Measurements from ENCODE around the gene AK9.
A peak's percentile ranks its signal among the peaks of the same experiment; 100 is the strongest.

Gene AK9

DNA sequence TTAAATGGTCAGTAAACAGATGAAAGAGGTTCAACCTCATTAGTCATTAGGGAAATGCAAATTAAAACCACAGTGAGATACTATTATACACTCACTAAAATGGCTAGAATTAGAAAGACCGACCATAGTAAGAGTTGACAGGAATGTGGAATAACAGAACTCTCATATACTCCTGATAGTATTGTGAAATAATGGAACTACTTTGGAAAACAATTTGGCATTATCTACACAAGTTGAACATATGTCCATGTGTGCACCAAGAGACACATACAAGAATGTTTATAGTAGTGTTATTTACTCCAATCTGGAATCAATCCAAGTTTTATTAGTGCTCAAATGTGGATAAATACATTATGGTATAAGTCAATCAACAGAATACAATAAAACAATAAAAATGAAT is 59.6 kb downstream of the AK9 start:
- H3K27me3 ChIP-seq (ENCODE audit: insufficient read depth, low read length, poor library complexity, severe bottlenecking), result no peaks in the 10 kb centered on the region
- no peak overlapping the region for H2AFZ ChIP-seq (ENCODE audit: low read length)
- no peaks in the 10 kb centered on the region for H3K36me3 ChIP-seq (ENCODE audit: insufficient read depth, low read length)
- H3K4me1 ChIP-seq (ENCODE audit: insufficient read depth, low read length, poor library complexity, severe bottlenecking), result peaks cover 11% of the 10 kb centered on the region
- no peak overlapping the region for H3K9ac ChIP-seq (ENCODE audit: low read depth, low read length, poor library complexity, severe bottlenecking)
- TF ChIP-seq, protein P1, sequence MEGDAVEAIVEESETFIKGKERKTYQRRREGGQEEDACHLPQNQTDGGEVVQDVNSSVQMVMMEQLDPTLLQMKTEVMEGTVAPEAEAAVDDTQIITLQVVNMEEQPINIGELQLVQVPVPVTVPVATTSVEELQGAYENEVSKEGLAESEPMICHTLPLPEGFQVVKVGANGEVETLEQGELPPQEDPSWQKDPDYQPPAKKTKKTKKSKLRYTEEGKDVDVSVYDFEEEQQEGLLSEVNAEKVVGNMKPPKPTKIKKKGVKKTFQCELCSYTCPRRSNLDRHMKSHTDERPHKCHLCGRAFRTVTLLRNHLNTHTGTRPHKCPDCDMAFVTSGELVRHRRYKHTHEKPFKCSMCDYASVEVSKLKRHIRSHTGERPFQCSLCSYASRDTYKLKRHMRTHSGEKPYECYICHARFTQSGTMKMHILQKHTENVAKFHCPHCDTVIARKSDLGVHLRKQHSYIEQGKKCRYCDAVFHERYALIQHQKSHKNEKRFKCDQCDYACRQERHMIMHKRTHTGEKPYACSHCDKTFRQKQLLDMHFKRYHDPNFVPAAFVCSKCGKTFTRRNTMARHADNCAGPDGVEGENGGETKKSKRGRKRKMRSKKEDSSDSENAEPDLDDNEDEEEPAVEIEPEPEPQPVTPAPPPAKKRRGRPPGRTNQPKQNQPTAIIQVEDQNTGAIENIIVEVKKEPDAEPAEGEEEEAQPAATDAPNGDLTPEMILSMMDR (conservative IDR thresholded peaks at IDR 0.05; ENCODE audit: low read length), result no peak
- TF ChIP-seq EZH2phosphoT487 (IDR thresholded peaks at IDR 0.05; ENCODE audit: borderline replicate concordance), result no peak
- H3K9me3 ChIP-seq (ENCODE audit: insufficient read depth, low read depth, low read length), result 0 out of 2 replicates have a peak, but pooled peaks cover 5% of the 10 kb centered on the region
- H3K4me2 ChIP-seq (ENCODE audit: low read depth, low read length, poor library complexity, severe bottlenecking), result no peak overlapping the region
- H4K20me1 ChIP-seq (ENCODE audit: insufficient read depth, low read length, poor library complexity, severe bottlenecking), result no peaks in the 10 kb centered on the region
- no peaks in the 10 kb centered on the region for H3K9me2 ChIP-seq (replicated peaks; ENCODE audit: low read depth, low read length)
- H3F3A ChIP-seq (ENCODE audit: low read depth), result no peaks in the 10 kb centered on the region
- no peaks in the 10 kb centered on the region for H3K79me2 ChIP-seq (ENCODE audit: insufficient read depth, low read length)
- H3K4me3 ChIP-seq (ENCODE audit: low read length, poor library complexity, severe bottlenecking), result no peak overlapping the region

DNA sequence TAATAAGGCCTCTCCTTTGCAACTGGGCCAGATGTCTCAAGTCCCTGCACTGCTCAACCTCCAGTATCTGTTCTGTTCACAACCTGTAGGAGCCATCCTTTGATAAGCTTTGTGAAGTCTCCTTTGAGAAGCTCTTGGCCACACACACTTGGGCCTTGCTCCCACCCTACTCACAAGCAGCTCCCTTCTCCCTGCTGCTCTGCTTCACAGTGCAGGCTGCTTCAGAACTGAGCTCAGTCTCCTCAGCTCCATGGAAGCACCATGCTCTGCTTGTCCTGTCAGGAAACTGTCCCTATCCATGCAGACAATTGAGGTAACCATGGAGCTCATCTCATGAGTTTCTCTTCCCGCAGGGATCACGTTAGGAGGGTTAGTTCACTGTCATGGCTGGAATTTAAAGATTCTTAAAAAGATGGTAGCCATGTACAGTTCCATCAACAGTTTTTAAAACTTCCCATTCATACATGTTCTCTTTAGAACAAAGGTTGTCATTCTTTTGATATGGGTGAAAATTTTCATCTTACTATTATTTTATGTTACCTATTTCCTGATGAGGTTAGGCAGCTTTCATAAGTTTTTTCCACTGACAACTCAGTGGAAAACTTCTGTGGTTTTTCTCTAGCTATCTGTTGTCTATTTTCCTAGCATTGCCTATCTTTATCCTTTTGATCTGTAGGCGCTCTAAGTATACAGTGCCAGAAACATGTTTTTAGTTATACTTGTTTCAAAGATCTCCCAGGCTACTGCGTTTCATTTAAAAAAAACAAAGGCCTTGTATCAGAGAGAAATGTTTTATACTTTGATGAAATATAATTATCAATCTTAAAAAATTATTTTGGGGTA is 62.6 kb downstream of the AK9 start:
- Histone ChIP-seq H3F3A (ENCODE audit: low read depth) (no peaks in the 10 kb centered on the region), H3K36me3 (ENCODE audit: insufficient read depth, low read length) (no peaks in the 10 kb centered on the region), H3K4me1 (ENCODE audit: insufficient read depth, low read length, poor library complexity, severe bottlenecking) (peaks cover 11% of the 10 kb centered on the region), H3K4me2 (ENCODE audit: low read depth, low read length, poor library complexity, severe bottlenecking) (peak overlapping the region; percentile 41), H3K79me2 (ENCODE audit: insufficient read depth, low read length) (no peaks in the 10 kb centered on the region), H3K27me3 (ENCODE audit: insufficient read depth, low read length, poor library complexity, severe bottlenecking) (no peaks in the 10 kb centered on the region), H3K9me2 (replicated peaks; ENCODE audit: low read depth, low read length) (no peaks in the 10 kb centered on the region), H4K20me1 (ENCODE audit: insufficient read depth, low read length, poor library complexity, severe bottlenecking) (no peaks in the 10 kb centered on the region), H3K9me3 (ENCODE audit: insufficient read depth, low read depth, low read length) (peaks cover 15% of the 10 kb centered on the region; the same call in 1 of the 2 replicates), H3K4me3 (ENCODE audit: low read length, poor library complexity, severe bottlenecking) (no peak overlapping the region), H3K9ac (ENCODE audit: low read depth, low read length, poor library complexity, severe bottlenecking) (no peak overlapping the region), H2AFZ (ENCODE audit: low read length) (no peak overlapping the region)
- TF ChIP-seq, protein P1 (conservative IDR thresholded peaks at IDR 0.05; ENCODE audit: low read length), result no peak
- no peak for TF ChIP-seq EZH2phosphoT487 (IDR thresholded peaks at IDR 0.05; ENCODE audit: borderline replicate concordance)

DNA sequence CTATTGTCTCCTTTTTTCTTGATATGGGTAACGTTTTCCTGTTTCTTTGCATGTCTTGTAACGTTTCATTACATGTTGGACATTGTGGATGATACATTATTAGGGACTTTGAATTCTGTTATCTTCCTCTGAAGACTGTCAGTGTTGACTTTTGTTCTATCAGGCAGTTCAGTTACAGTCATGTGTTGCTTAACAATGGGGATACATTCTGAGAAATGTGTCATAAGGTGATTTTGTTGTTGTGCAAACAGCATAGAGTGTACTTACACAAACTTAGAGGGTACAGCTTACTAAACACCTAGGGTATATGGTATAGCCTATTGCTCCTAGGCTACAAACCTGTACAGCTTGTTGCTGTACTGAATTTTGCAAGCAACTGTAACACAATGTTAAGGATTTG is 64.7 kb downstream of the AK9 start:
- Histone ChIP-seq H3K9ac (ENCODE audit: low read depth, low read length, poor library complexity, severe bottlenecking) (no peak overlapping the region), H2AFZ (ENCODE audit: low read length) (no peak overlapping the region), H3K27me3 (ENCODE audit: insufficient read depth, low read length, poor library complexity, severe bottlenecking) (no peaks in the 10 kb centered on the region), H3K9me3 (ENCODE audit: insufficient read depth, low read depth, low read length) (peaks cover 12% of the 10 kb centered on the region; the same call in 1 of the 2 replicates), H3K4me2 (ENCODE audit: low read depth, low read length, poor library complexity, severe bottlenecking) (no peak overlapping the region), H3K4me3 (ENCODE audit: low read length, poor library complexity, severe bottlenecking) (no peak overlapping the region), H4K20me1 (ENCODE audit: insufficient read depth, low read length, poor library complexity, severe bottlenecking) (no peaks in the 10 kb centered on the region), H3K79me2 (ENCODE audit: insufficient read depth, low read length) (no peaks in the 10 kb centered on the region), H3K9me2 (replicated peaks; ENCODE audit: low read depth, low read length) (no peaks in the 10 kb centered on the region), H3K4me1 (ENCODE audit: insufficient read depth, low read length, poor library complexity, severe bottlenecking) (peaks cover 11% of the 10 kb centered on the region), H3F3A (ENCODE audit: low read depth) (no peaks in the 10 kb centered on the region), H3K36me3 (ENCODE audit: insufficient read depth, low read length) (no peaks in the 10 kb centered on the region)
- no peak for TF ChIP-seq EZH2phosphoT487 (IDR thresholded peaks at IDR 0.05; ENCODE audit: borderline replicate concordance)
- TF ChIP-seq, protein P1 (conservative IDR thresholded peaks at IDR 0.05; ENCODE audit: low read length), result no peak
